ENCODE measurements around the gene MRPS33.

DNA sequence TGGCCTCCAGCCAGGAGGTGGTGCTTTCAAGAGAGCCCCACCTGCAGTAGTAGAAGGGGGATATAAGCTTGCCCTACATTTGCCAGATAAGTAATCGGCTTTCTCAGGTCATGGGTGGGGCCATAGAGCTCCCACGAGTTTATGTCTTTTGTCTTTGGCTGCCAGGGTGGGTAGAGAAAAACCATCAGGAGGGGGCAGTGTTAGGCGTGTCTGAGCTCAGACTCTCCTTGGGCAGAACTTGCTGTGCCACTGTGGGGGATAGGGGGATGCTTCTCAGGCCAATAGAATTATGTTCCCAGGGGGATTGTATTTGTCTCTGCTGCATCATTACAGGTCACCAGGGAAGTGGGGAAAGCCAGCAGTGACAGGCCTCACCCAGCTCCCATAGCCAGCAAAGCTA, 12.3 kb upstream of the MRPS33 start:
- TF ChIP-seq POLR2AphosphoS5 (IDR thresholded peaks at IDR 0.05; ENCODE audit: low read depth, low read length) (no peak), POLR2A (IDR thresholded peaks at IDR 0.05; ENCODE audit: low read depth, low read length) (no peak), TAF1 (IDR thresholded peaks at IDR 0.05; ENCODE audit: low read depth, low read length) (no peak), SPI1 (IDR thresholded peaks at IDR 0.05; ENCODE audit: low read depth, low read length) (no peak)

Data from GM12891 (cell line).